ENCODE measurements around the gene INSIG2.

Gene INSIG2

GRCh38 chr2:118123561-118124232, 35.4 kb downstream of the INSIG2 start:
- no peaks in the 10 kb centered on the region for H3K36me3 ChIP-seq (ENCODE audit: control insufficient read depth, insufficient read depth, low read length)
- H3K27ac ChIP-seq (ENCODE audit: insufficient read depth, low read length, poor library complexity, severe bottlenecking) = no peak overlapping the region
- no peak for DNase-seq
- no peak overlapping the region for H3K4me3 ChIP-seq (ENCODE audit: insufficient read depth, low read depth, low read length, poor library complexity, severe bottlenecking)
- H3K9me3 ChIP-seq (ENCODE audit: control insufficient read depth, low read length) = no peaks in the 10 kb centered on the region
- no peaks in the 10 kb centered on the region for H3K27me3 ChIP-seq (replicated peaks; ENCODE audit: control insufficient read depth, insufficient read depth, low read length, poor library complexity, severe bottlenecking)
- no peaks in the 10 kb centered on the region for H3K4me1 ChIP-seq (ENCODE audit: control insufficient read depth, insufficient read depth, low read length, poor library complexity, severe bottlenecking)

GRCh38 chr2:118124288-118124891, 36.1 kb downstream of the INSIG2 start:
- H3K27ac ChIP-seq (ENCODE audit: insufficient read depth, low read length, poor library complexity, severe bottlenecking) = no peak overlapping the region

GRCh38 chr2:118127250-118127649, 39.0 kb downstream of the INSIG2 start:
- no peak overlapping the region for H3K4me3 ChIP-seq (ENCODE audit: insufficient read depth, low read depth, low read length, poor library complexity, severe bottlenecking)
- no peak overlapping the region for H3K27ac ChIP-seq (ENCODE audit: insufficient read depth, low read length, poor library complexity, severe bottlenecking)
- no peaks in the 10 kb centered on the region for H3K4me1 ChIP-seq (ENCODE audit: control insufficient read depth, insufficient read depth, low read length, poor library complexity, severe bottlenecking)
- H3K36me3 ChIP-seq (ENCODE audit: control insufficient read depth, insufficient read depth, low read length) = no peaks in the 10 kb centered on the region
- no peak for DNase-seq
- H3K9me3 ChIP-seq (ENCODE audit: control insufficient read depth, low read length) = no peaks in the 10 kb centered on the region
- no peaks in the 10 kb centered on the region for H3K27me3 ChIP-seq (replicated peaks; ENCODE audit: control insufficient read depth, insufficient read depth, low read length, poor library complexity, severe bottlenecking)

More at GRCh38 chr2:118124288-118124891, 36.1 kb downstream of the INSIG2 start:
- Histone ChIP-seq H3K27me3 (replicated peaks; ENCODE audit: control insufficient read depth, insufficient read depth, low read length, poor library complexity, severe bottlenecking) (no peaks in the 10 kb centered on the region), H3K36me3 (ENCODE audit: control insufficient read depth, insufficient read depth, low read length) (no peaks in the 10 kb centered on the region), H3K9me3 (ENCODE audit: control insufficient read depth, low read length) (no peaks in the 10 kb centered on the region), H3K4me3 (ENCODE audit: insufficient read depth, low read depth, low read length, poor library complexity, severe bottlenecking) (no peak overlapping the region), H3K4me1 (ENCODE audit: control insufficient read depth, insufficient read depth, low read length, poor library complexity, severe bottlenecking) (no peaks in the 10 kb centered on the region)
- DNase-seq = no peak

GRCh38 chr2:118128826-118129225, 40.6 kb downstream of the INSIG2 start:
- no peaks in the 10 kb centered on the region for H3K9me3 ChIP-seq (ENCODE audit: control insufficient read depth, low read length)
- no peaks in the 10 kb centered on the region for H3K36me3 ChIP-seq (ENCODE audit: control insufficient read depth, insufficient read depth, low read length)
- H3K4me1 ChIP-seq (ENCODE audit: control insufficient read depth, insufficient read depth, low read length, poor library complexity, severe bottlenecking) = no peaks in the 10 kb centered on the region
- H3K27ac ChIP-seq (ENCODE audit: insufficient read depth, low read length, poor library complexity, severe bottlenecking) = no peak overlapping the region
- no peaks in the 10 kb centered on the region for H3K27me3 ChIP-seq (replicated peaks; ENCODE audit: control insufficient read depth, insufficient read depth, low read length, poor library complexity, severe bottlenecking)
- no peak overlapping the region for H3K4me3 ChIP-seq (ENCODE audit: insufficient read depth, low read depth, low read length, poor library complexity, severe bottlenecking)
- DNase-seq = no peak

GRCh38 chr2:118130385-118130784, 42.1 kb downstream of the INSIG2 start:
- H3K9me3 ChIP-seq (ENCODE audit: control insufficient read depth, low read length) = no peaks in the 10 kb centered on the region
- no peaks in the 10 kb centered on the region for H3K27me3 ChIP-seq (replicated peaks; ENCODE audit: control insufficient read depth, insufficient read depth, low read length, poor library complexity, severe bottlenecking)
- no peak overlapping the region for H3K4me3 ChIP-seq (ENCODE audit: insufficient read depth, low read depth, low read length, poor library complexity, severe bottlenecking)
- no peaks in the 10 kb centered on the region for H3K4me1 ChIP-seq (ENCODE audit: control insufficient read depth, insufficient read depth, low read length, poor library complexity, severe bottlenecking)
- DNase-seq = no peak
- no peaks in the 10 kb centered on the region for H3K36me3 ChIP-seq (ENCODE audit: control insufficient read depth, insufficient read depth, low read length)
- H3K27ac ChIP-seq (ENCODE audit: insufficient read depth, low read length, poor library complexity, severe bottlenecking) = no peak overlapping the region

- no peak overlapping the region for H3K27ac ChIP-seq (ENCODE audit: insufficient read depth, low read length, poor library complexity, severe bottlenecking)
- H3K27me3 ChIP-seq (replicated peaks; ENCODE audit: control insufficient read depth, insufficient read depth, low read length, poor library complexity, severe bottlenecking) = no peaks in the 10 kb centered on the region
- DNase-seq = no peak
- H3K4me1 ChIP-seq (ENCODE audit: control insufficient read depth, insufficient read depth, low read length, poor library complexity, severe bottlenecking) = no peaks in the 10 kb centered on the region
- no peak overlapping the region for H3K4me3 ChIP-seq (ENCODE audit: insufficient read depth, low read depth, low read length, poor library complexity, severe bottlenecking)
- H3K36me3 ChIP-seq (ENCODE audit: control insufficient read depth, insufficient read depth, low read length) = no peaks in the 10 kb centered on the region
- no peaks in the 10 kb centered on the region for H3K9me3 ChIP-seq (ENCODE audit: control insufficient read depth, low read length)
These were observed 43.5 kb downstream of the INSIG2 start for GRCh38 chr2:118131771-118132170.

- no peak for DNase-seq
- H3K4me3 ChIP-seq (ENCODE audit: insufficient read depth, low read depth, low read length, poor library complexity, severe bottlenecking) = no peak overlapping the region
- H3K36me3 ChIP-seq (ENCODE audit: control insufficient read depth, insufficient read depth, low read length) = no peaks in the 10 kb centered on the region
- H3K9me3 ChIP-seq (ENCODE audit: control insufficient read depth, low read length) = no peaks in the 10 kb centered on the region
- H3K4me1 ChIP-seq (ENCODE audit: control insufficient read depth, insufficient read depth, low read length, poor library complexity, severe bottlenecking) = no peaks in the 10 kb centered on the region
- no peaks in the 10 kb centered on the region for H3K27me3 ChIP-seq (replicated peaks; ENCODE audit: control insufficient read depth, insufficient read depth, low read length, poor library complexity, severe bottlenecking)
- no peak overlapping the region for H3K27ac ChIP-seq (ENCODE audit: insufficient read depth, low read length, poor library complexity, severe bottlenecking)
These were observed 45.6 kb downstream of the INSIG2 start for GRCh38 chr2:118133916-118134315.

GRCh38 chr2:118134650-118135049, 46.4 kb downstream of the INSIG2 start:
- H3K27ac ChIP-seq (ENCODE audit: insufficient read depth, low read length, poor library complexity, severe bottlenecking) = no peak overlapping the region
- no peaks in the 10 kb centered on the region for H3K9me3 ChIP-seq (ENCODE audit: control insufficient read depth, low read length)
- H3K4me1 ChIP-seq (ENCODE audit: control insufficient read depth, insufficient read depth, low read length, poor library complexity, severe bottlenecking) = no peaks in the 10 kb centered on the region
- no peaks in the 10 kb centered on the region for H3K27me3 ChIP-seq (replicated peaks; ENCODE audit: control insufficient read depth, insufficient read depth, low read length, poor library complexity, severe bottlenecking)
- DNase-seq = no peak
- H3K36me3 ChIP-seq (ENCODE audit: control insufficient read depth, insufficient read depth, low read length) = no peaks in the 10 kb centered on the region
- no peak overlapping the region for H3K4me3 ChIP-seq (ENCODE audit: insufficient read depth, low read depth, low read length, poor library complexity, severe bottlenecking)

GRCh38 chr2:118145207-118145606, 56.9 kb downstream of the INSIG2 start:
- no peak for DNase-seq
- no peak overlapping the region for H3K4me3 ChIP-seq (ENCODE audit: insufficient read depth, low read depth, low read length, poor library complexity, severe bottlenecking)
- H3K36me3 ChIP-seq (ENCODE audit: control insufficient read depth, insufficient read depth, low read length) = no peaks in the 10 kb centered on the region
- no peak overlapping the region for H3K27ac ChIP-seq (ENCODE audit: insufficient read depth, low read length, poor library complexity, severe bottlenecking)
- H3K4me1 ChIP-seq (ENCODE audit: control insufficient read depth, insufficient read depth, low read length, poor library complexity, severe bottlenecking) = no peaks in the 10 kb centered on the region
- H3K27me3 ChIP-seq (replicated peaks; ENCODE audit: control insufficient read depth, insufficient read depth, low read length, poor library complexity, severe bottlenecking) = peaks cover 3% of the 10 kb centered on the region
- H3K9me3 ChIP-seq (ENCODE audit: control insufficient read depth, low read length) = no peaks in the 10 kb centered on the region

- Histone ChIP-seq H3K36me3 (ENCODE audit: control insufficient read depth, insufficient read depth, low read length) (no peaks in the 10 kb centered on the region), H3K27ac (ENCODE audit: insufficient read depth, low read length, poor library complexity, severe bottlenecking) (no peak overlapping the region), H3K4me3 (ENCODE audit: insufficient read depth, low read depth, low read length, poor library complexity, severe bottlenecking) (no peak overlapping the region), H3K4me1 (ENCODE audit: control insufficient read depth, insufficient read depth, low read length, poor library complexity, severe bottlenecking) (no peaks in the 10 kb centered on the region), H3K27me3 (replicated peaks; ENCODE audit: control insufficient read depth, insufficient read depth, low read length, poor library complexity, severe bottlenecking) (peaks cover 3% of the 10 kb centered on the region), H3K9me3 (ENCODE audit: control insufficient read depth, low read length) (no peaks in the 10 kb centered on the region)
- DNase-seq = no peak
These were observed 57.5 kb downstream of the INSIG2 start for GRCh38 chr2:118145806-118146205.
